ENCODE data around the gene DYNC1H1.

DNA sequence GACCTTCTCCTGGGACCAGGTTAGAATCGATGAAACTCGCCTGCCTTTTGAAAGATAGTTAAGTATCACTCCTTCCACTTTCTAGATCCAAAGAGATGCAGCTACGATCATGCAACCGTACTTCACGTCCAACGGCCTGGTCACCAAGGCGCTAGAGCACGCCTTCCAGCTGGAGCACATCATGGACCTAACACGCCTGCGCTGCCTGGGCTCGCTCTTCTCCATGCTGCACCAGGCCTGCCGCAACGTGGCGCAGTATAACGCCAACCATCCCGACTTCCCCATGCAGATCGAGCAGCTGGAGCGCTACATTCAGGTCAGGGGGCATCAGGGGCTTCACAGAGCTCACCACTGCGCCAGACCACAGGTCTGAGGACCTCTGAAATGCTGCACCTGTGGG is 51.4 kb downstream of the DYNC1H1 start:
- TF ChIP-seq, protein P1, sequence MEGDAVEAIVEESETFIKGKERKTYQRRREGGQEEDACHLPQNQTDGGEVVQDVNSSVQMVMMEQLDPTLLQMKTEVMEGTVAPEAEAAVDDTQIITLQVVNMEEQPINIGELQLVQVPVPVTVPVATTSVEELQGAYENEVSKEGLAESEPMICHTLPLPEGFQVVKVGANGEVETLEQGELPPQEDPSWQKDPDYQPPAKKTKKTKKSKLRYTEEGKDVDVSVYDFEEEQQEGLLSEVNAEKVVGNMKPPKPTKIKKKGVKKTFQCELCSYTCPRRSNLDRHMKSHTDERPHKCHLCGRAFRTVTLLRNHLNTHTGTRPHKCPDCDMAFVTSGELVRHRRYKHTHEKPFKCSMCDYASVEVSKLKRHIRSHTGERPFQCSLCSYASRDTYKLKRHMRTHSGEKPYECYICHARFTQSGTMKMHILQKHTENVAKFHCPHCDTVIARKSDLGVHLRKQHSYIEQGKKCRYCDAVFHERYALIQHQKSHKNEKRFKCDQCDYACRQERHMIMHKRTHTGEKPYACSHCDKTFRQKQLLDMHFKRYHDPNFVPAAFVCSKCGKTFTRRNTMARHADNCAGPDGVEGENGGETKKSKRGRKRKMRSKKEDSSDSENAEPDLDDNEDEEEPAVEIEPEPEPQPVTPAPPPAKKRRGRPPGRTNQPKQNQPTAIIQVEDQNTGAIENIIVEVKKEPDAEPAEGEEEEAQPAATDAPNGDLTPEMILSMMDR (IDR thresholded peaks at IDR 0.05), result no peak
- TF ChIP-seq EZH2 (IDR thresholded peaks at IDR 0.05; ENCODE audit: borderline replicate concordance, insufficient read depth, low read depth, low read length, poor library complexity, severe bottlenecking), result no peak
